Suprapubic skin (tissue), 4 donors: ENCODE measurements around the gene PCDHB6. TPM values are rescaled to one million over a fixed set of nuclear protein-coding genes. Genes with fewer than 3 reads are reported as not detected.
"Not testable (repeated sequence)": the region's sequence is repeated elsewhere in the genome, so short reads cannot be mapped to it uniquely, and the experiment has no call there.

Experiments
- DNase-seq, 2 donors: peaks; one replicate each; pipeline ENCODE4 v3.0.0-alpha.2; 2019; ENCODE audit warnings: low spot score in 2 of 2
- H3K27ac ChIP-seq: fragments of 200-600 bp; sonication (generic); one replicate; pipeline ENCODE4 v1.5.1; 2019
- H3K27me3 ChIP-seq: fragments of 200-600 bp; sonication (generic); one replicate; pipeline ENCODE4 v1.5.1; 2019
- H3K36me3 ChIP-seq: fragments of 200-600 bp; sonication (generic); one replicate; pipeline ENCODE4 v1.5.1; 2019
- H3K4me1 ChIP-seq: fragments of 200-600 bp; sonication (generic); one replicate; pipeline ENCODE4 v1.5.1; 2019
- H3K4me3 ChIP-seq: fragments of 200-600 bp; sonication (generic); one replicate; pipeline ENCODE4 v1.5.1; 2019; ENCODE audit warnings: mild to moderate bottlenecking
- H3K9me3 ChIP-seq: fragments of 200-600 bp; sonication (generic); one replicate; pipeline ENCODE4 v1.5.1; 2019
- EP300 ChIP-seq: sonication (generic); formaldehyde crosslinking; IDR thresholded peaks from one replicate; pipeline ENCODE4 v1.6.1; 2017; ENCODE audit warnings: antibody characterized with exemption
- POLR2A ChIP-seq, 2 donors: fragments of 450-650 bp; IDR thresholded peaks; one replicate each; pipeline ENCODE4 v1.6.1; 2017; ENCODE audit warnings: antibody characterized with exemption in 2 of 2, mild to moderate bottlenecking in 2 of 2, moderate library complexity in 2 of 2
- POLR2AphosphoS5 ChIP-seq, 3 donors: sonication (generic); formaldehyde crosslinking; IDR thresholded peaks; one replicate each; pipeline ENCODE4 v1.6.1; 2017; ENCODE audit warnings: antibody characterized with exemption in 3 of 3
- WGBS: methylation state at CpG from one replicate; pipeline ENCODE4 v1.1.5; 2018; 5-methylcytosine and 5-hydroxymethylcytosine counted together
- total RNA-seq, 4 donors: library from RNA; depleted of rRNA; stranded (reverse); fragments of >200 nt; gene quantifications; one replicate each; pipeline ENCODE4 v1.1.0, GENCODE V29; 2016
- TF ChIP-seq, protein P1 (sequence below), 2 donors: fragments of 200-600 bp in 1 of 2; fragments of 450-650 bp in 1 of 2; sonication (generic) in 1 of 2; IDR thresholded peaks; one replicate each; pipeline ENCODE4 v1.5.1; 2016 to 2019; ENCODE audit warnings: antibody characterized with exemption in 2 of 2, mild to moderate bottlenecking in 1 of 2, moderate library complexity in 1 of 2

The PCDHB6 gene
- total RNA-seq, result 1 to 10 TPM in 2 of 4 donors, under 1 TPM in 1, not detected in 1; 0.76 to 2.2 (median 1.7) TPM

DNA sequence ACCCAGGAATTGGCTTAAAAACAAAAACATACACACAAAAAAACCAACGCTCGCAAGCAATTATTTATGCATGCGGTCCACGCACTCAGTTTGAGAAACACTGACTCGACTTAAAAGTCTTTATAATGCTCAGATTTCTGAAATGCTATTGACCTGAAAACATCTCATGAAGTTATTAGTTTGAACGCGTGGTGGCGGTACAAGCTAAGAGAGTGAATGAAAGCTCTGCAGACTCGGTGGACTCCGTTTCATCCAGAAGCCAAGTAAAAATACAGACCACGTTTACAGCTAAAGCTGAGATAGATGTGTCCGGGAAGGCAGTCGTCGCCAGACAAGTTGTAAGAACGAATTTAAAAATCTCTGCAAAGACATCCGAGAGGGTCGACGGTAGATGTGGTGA is at the start of gene PCDHB6:
Gene PCDHB6 (plus strand): TSS at position 246 of the 400 bp plus-strand sequence. CDS start 201 bp downstream, outside the sequence.
- WGBS, result 19% methylated on average over 18 of the region's 18 CpGs
- Histone ChIP-seq H3K27ac (no peak within 1 kb of the TSS), H3K4me3 (peak within 1 kb of the TSS; percentile 28), H3K4me1 (no peaks in the 10 kb centered on the region), H3K27me3 (no peaks in the 10 kb centered on the region), H3K9me3 (peaks cover 7% of the 10 kb centered on the region), H3K36me3 (no peaks in the 10 kb centered on the region)
- TF ChIP-seq, protein P1, sequence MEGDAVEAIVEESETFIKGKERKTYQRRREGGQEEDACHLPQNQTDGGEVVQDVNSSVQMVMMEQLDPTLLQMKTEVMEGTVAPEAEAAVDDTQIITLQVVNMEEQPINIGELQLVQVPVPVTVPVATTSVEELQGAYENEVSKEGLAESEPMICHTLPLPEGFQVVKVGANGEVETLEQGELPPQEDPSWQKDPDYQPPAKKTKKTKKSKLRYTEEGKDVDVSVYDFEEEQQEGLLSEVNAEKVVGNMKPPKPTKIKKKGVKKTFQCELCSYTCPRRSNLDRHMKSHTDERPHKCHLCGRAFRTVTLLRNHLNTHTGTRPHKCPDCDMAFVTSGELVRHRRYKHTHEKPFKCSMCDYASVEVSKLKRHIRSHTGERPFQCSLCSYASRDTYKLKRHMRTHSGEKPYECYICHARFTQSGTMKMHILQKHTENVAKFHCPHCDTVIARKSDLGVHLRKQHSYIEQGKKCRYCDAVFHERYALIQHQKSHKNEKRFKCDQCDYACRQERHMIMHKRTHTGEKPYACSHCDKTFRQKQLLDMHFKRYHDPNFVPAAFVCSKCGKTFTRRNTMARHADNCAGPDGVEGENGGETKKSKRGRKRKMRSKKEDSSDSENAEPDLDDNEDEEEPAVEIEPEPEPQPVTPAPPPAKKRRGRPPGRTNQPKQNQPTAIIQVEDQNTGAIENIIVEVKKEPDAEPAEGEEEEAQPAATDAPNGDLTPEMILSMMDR (IDR thresholded peaks at IDR 0.05), result no peak
- TF ChIP-seq POLR2AphosphoS5 (IDR thresholded peaks at IDR 0.05), result no peak
- TF ChIP-seq EP300, result no peak
- no peak for TF ChIP-seq POLR2A (IDR thresholded peaks at IDR 0.05)
- no peak for DNase-seq

DNA sequence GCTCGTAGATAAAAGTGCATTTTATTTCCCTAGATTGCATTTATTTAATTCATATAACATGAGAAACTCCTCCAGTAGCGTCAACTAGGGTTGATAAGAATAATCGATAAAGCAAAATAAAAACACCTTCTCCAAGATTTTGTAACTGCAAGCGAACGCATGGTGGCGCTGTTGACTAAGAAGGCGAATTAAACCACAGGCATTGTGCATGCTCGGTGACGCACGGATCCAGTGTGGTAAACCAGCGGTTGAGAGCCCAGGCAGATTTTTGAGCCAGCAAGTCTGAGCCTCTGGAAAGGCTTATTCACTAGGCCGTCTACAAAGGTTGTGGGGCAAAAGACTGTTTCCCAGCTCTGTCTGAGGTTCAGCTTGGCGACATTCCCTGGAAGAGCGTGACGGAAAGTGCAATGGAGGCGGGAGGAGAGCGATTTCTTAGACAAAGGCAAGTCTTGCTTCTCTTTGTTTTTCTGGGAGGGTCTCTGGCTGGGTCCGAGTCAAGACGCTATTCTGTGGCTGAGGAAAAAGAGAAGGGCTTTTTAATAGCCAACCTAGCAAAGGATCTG is 49.5 kb upstream of the PCDHB6 start, which contains the start of gene PCDHB3:
Gene PCDHB3 (plus strand): TSS at position 231 of the 563 bp plus-strand sequence. CDS start 177 bp downstream, at position 408.
- Histone ChIP-seq H3K9me3 (peaks cover 19% of the 10 kb centered on the region), H3K4me3 (peak within 1 kb of the TSS; percentile 27), H3K27me3 (peaks cover 10% of the 10 kb centered on the region), H3K36me3 (no peaks in the 10 kb centered on the region), H3K4me1 (no peaks in the 10 kb centered on the region), H3K27ac (no peak within 1 kb of the TSS)
- no peak for TF ChIP-seq POLR2A (IDR thresholded peaks at IDR 0.05)
- TF ChIP-seq, protein P1 (IDR thresholded peaks at IDR 0.05), result peak in 1 of 2 donors; percentile 9
- DNase-seq, result no peak
- WGBS, result 17% methylated on average over 19 of the region's 19 CpGs

DNA sequence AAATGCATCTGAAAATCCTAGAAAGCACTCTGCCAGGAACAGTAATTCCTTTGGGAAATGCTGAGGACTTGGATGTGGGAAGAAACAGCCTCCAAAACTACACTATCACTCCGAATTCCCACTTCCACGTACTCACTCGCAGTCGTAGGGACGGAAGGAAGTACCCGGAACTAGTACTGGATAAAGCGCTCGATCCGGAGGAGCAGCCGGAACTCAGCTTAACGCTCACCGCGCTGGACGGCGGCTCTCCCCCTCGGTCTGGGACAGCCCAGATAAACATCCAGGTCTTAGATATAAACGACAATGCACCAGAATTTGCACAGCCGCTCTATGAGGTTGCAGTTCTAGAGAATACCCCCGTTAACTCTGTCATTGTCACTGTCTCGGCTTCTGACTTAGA is 48.8 kb upstream of the PCDHB6 start:
- 47% methylated on average over 19 of the region's 20 CpGs for WGBS
- TF ChIP-seq POLR2AphosphoS5 (IDR thresholded peaks at IDR 0.05) (no peak), EP300 (no peak), POLR2A (IDR thresholded peaks at IDR 0.05) (no peak)
- TF ChIP-seq, protein P1 (IDR thresholded peaks at IDR 0.05), result no peak

DNA sequence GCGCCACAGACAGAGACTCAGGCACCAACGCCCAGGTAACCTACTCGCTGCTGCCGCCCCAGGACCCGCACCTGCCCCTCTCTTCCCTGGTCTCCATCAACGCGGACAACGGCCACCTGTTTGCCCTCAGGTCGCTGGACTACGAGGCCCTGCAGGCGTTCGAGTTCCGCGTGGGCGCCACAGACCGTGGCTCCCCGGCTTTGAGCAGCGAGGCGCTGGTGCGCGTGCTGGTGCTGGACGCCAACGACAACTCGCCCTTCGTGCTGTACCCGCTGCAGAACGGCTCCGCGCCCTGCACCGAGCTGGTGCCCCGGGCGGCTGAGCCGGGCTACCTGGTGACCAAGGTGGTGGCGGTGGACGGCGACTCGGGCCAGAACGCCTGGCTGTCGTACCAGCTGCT is 47.8 kb upstream of the PCDHB6 start:
- not testable (repeated sequence) for DNase-seq, H3K27ac ChIP-seq, H3K27me3 ChIP-seq, H3K36me3 ChIP-seq, H3K4me1 ChIP-seq, H3K4me3 ChIP-seq
- WGBS, result 40% methylated on average over 6 of the region's 39 CpGs
- peaks cover 12% of the 10 kb centered on the region for H3K9me3 ChIP-seq

More for the DNA sequence above, 48.8 kb upstream of the PCDHB6 start:
- Histone ChIP-seq H3K4me1 (no peaks in the 10 kb centered on the region), H3K27ac (no peak overlapping the region), H3K9me3 (peaks cover 12% of the 10 kb centered on the region), H3K36me3 (no peaks in the 10 kb centered on the region), H3K4me3 (peak overlapping the region; percentile 27), H3K27me3 (peaks cover 9% of the 10 kb centered on the region)
- no peak for DNase-seq

DNA sequence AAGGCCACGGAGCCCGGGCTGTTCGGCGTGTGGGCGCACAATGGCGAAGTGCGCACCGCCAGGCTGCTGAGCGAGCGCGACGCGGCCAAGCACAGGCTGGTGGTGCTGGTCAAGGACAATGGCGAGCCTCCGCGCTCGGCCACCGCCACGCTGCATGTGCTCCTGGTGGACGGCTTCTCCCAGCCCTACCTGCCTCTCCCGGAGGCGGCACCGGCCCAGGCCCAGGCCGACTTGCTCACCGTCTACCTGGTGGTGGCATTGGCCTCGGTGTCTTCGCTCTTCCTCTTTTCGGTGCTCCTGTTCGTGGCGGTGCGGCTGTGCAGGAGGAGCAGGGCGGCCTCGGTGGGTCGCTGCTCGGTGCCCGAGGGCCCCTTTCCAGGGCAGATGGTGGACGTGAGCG is 47.4 kb upstream of the PCDHB6 start:
- no CpG with 5 or more reads among the region's 38 CpGs for WGBS
- H3K36me3 ChIP-seq, result not testable (repeated sequence)
- peaks cover 12% of the 10 kb centered on the region for H3K9me3 ChIP-seq

DNA sequence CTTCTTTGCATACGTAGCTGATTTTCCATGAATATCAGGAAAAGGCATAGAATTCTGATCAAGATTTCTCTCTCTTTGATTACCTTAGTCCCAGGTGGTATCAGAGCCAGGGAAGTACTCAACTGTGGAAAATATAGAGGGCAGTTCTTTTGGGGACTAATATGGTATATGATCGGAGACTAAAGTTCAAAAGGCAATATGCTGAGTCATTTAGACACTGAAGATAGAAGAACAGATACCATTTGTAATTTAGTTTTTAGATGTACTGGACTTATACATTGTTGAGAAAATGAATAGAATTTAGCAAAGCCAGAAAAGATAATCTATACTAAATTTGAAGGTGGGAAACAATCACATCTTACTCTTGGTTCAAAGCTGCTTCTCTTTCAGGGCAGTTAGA is 44.5 kb upstream of the PCDHB6 start:
- TF ChIP-seq, protein P1 (IDR thresholded peaks at IDR 0.05), result no peak
- no peak for TF ChIP-seq EP300
- no peak for TF ChIP-seq POLR2AphosphoS5 (IDR thresholded peaks at IDR 0.05)
- TF ChIP-seq POLR2A (IDR thresholded peaks at IDR 0.05), result no peak
- no peak overlapping the region for H3K27ac ChIP-seq
- no peak overlapping the region for H3K4me3 ChIP-seq
- H3K36me3 ChIP-seq, result no peaks in the 10 kb centered on the region
- H3K9me3 ChIP-seq, result peaks cover 12% of the 10 kb centered on the region
- no peaks in the 10 kb centered on the region for H3K4me1 ChIP-seq
- no peak for DNase-seq
- 92% methylated on average over 2 of the region's 2 CpGs for WGBS
- peaks cover 9% of the 10 kb centered on the region for H3K27me3 ChIP-seq

More for the DNA sequence above, 47.4 kb upstream of the PCDHB6 start:
- not testable (repeated sequence) for H3K4me3 ChIP-seq, H3K4me1 ChIP-seq, H3K27ac ChIP-seq, H3K27me3 ChIP-seq, DNase-seq
